ENCODE results near the gene PRR16.

Gene PRR16

GRCh38 chr5:120454094-120454798 is 9.9 kb upstream of the PRR16 start:
- no peak for TF ChIP-seq FOXP2 (optimal IDR thresholded peaks at IDR 0.05; ENCODE audit: borderline replicate concordance, extremely low read depth, extremely low read length, insufficient read depth)

GRCh38 chr5:120456006-120456405 is 8.1 kb upstream of the PRR16 start:
- TF ChIP-seq REST (IDR thresholded peaks at IDR 0.05; ENCODE audit: insufficient read depth in 1 of 2, low read depth in 2 of 2, low read length in 2 of 2) (no peak), FOXP2 (optimal IDR thresholded peaks at IDR 0.05; ENCODE audit: borderline replicate concordance, extremely low read depth, extremely low read length, insufficient read depth) (no peak), POLR2AphosphoS5 (IDR thresholded peaks at IDR 0.05; ENCODE audit: low read depth, low read length) (no peak), TAF1 (IDR thresholded peaks at IDR 0.05; ENCODE audit: borderline replicate concordance, insufficient read depth, low read length) (no peak), SIN3A (IDR thresholded peaks at IDR 0.05; ENCODE audit: borderline replicate concordance, insufficient read depth, low read length) (no peak)

GRCh38 chr5:120457839-120458507 is 6.1 kb upstream of the PRR16 start:
- TF ChIP-seq SIN3A (IDR thresholded peaks at IDR 0.05; ENCODE audit: borderline replicate concordance, insufficient read depth, low read length), result no peak
- TF ChIP-seq POLR2AphosphoS5 (IDR thresholded peaks at IDR 0.05; ENCODE audit: low read depth, low read length), result no peak
- no peak for TF ChIP-seq REST (IDR thresholded peaks at IDR 0.05; ENCODE audit: insufficient read depth in 1 of 2, low read depth in 2 of 2, low read length in 2 of 2)
- TF ChIP-seq FOXP2 (optimal IDR thresholded peaks at IDR 0.05; ENCODE audit: borderline replicate concordance, extremely low read depth, extremely low read length, insufficient read depth), result no peak
- TF ChIP-seq TAF1 (IDR thresholded peaks at IDR 0.05; ENCODE audit: borderline replicate concordance, insufficient read depth, low read length), result no peak

- no peak for TF ChIP-seq FOXP2 (optimal IDR thresholded peaks at IDR 0.05; ENCODE audit: borderline replicate concordance, extremely low read depth, extremely low read length, insufficient read depth)
- no peak for TF ChIP-seq REST (IDR thresholded peaks at IDR 0.05; ENCODE audit: insufficient read depth in 1 of 2, low read depth in 2 of 2, low read length in 2 of 2)
- no peak for TF ChIP-seq SIN3A (IDR thresholded peaks at IDR 0.05; ENCODE audit: borderline replicate concordance, insufficient read depth, low read length)
- TF ChIP-seq TAF1 (IDR thresholded peaks at IDR 0.05; ENCODE audit: borderline replicate concordance, insufficient read depth, low read length), result no peak
Measured at GRCh38 chr5:120461251-120461650, 2.8 kb upstream of the PRR16 start.

GRCh38 chr5:120463006-120463680 is 957 bp upstream of the PRR16 start:
- TF ChIP-seq TAF1 (IDR thresholded peaks at IDR 0.05; ENCODE audit: borderline replicate concordance, insufficient read depth, low read length) (no peak), SIN3A (IDR thresholded peaks at IDR 0.05; ENCODE audit: borderline replicate concordance, insufficient read depth, low read length) (no peak), FOXP2 (optimal IDR thresholded peaks at IDR 0.05; ENCODE audit: borderline replicate concordance, extremely low read depth, extremely low read length, insufficient read depth) (no peak), REST (IDR thresholded peaks at IDR 0.05; ENCODE audit: insufficient read depth in 1 of 2, low read depth in 2 of 2, low read length in 2 of 2) (no peak), POLR2AphosphoS5 (IDR thresholded peaks at IDR 0.05; ENCODE audit: low read depth, low read length) (no peak)
